Panc1 (cell line): ENCODE data around the gene NEMF. TPM values are rescaled to one million over a fixed set of nuclear protein-coding genes. Genes with fewer than 3 reads are reported as not detected.

ENCODE experiments used
- ATAC-seq: fragments of 200-7000 bp; cut with Tn5 transposase; 2 replicates; pipeline ENCODE4 v1.9.1; 2020; ENCODE audit warnings: mild to moderate bottlenecking, moderate library complexity
- BruUV-seq: library from RNA; stranded (reverse); fragments of 400-500 nt; replicated peaks from 2 replicates; lab custom pipeline; 2021; lab: Mats Ljungman, UMichigan
- CTCF ChIA-PET: fragments of 300-600 bp; sonication (Branson Sonifier 250); formaldehyde crosslinking; loops from one replicate; lab custom pipeline; 2022; ENCODE audit warnings: antibody characterized with exemption; lab: Charles Lee
- POLR2A ChIA-PET: fragments of 300-600 bp; sonication (Branson Sonifier 250); formaldehyde crosslinking; loops from one replicate; lab custom pipeline; 2022; ENCODE audit warnings: antibody characterized with exemption; lab: Charles Lee
- DNase-seq: peaks from one replicate; pipeline ENCODE4 v3.0.0-alpha.2; 2010; ENCODE audit warnings: low read depth, low spot score
- H3K27ac ChIP-seq: 2 replicates; pipeline ENCODE4 v1.5.1; 2011; ENCODE audit warnings: mild to moderate bottlenecking, low read length, inconsistent platforms
- H3K27me3 ChIP-seq: fragments of 200-500 bp; sonication (Bioruptor generic); 2 replicates; pipeline ENCODE4 v1.6.0; 2014; ENCODE audit warnings: low read length, inconsistent platforms; ENCODE audit not compliant: control insufficient read depth, insufficient read depth
- H3K36me3 ChIP-seq: fragments of 200-500 bp; sonication (Bioruptor generic); 2 replicates; pipeline ENCODE4 v1.5.1; 2014; ENCODE audit warnings: inconsistent platforms, mild to moderate bottlenecking, low read length, moderate library complexity; ENCODE audit not compliant: control insufficient read depth, insufficient read depth
- H3K4me1 ChIP-seq: 2 replicates; pipeline ENCODE4 v1.5.1; 2011; ENCODE audit warnings: inconsistent platforms, mild to moderate bottlenecking, low read length, moderate library complexity; ENCODE audit not compliant: control insufficient read depth, insufficient read depth
- H3K4me3 ChIP-seq, 2 experiments: 2 replicates each; pipeline ENCODE4 v1.5.1; 2011 to 2012; ENCODE audit warnings: low read depth in 2 of 2, low read length in 2 of 2, mild to moderate bottlenecking in 2 of 2, inconsistent platforms in 1 of 2, moderate library complexity in 1 of 2
- H3K9me3 ChIP-seq: fragments of 200-500 bp; sonication (Bioruptor generic); 2 replicates; pipeline ENCODE4 v1.5.1; 2014; ENCODE audit warnings: low read depth, mild to moderate bottlenecking, inconsistent platforms, low read length, moderate library complexity; ENCODE audit not compliant: control insufficient read depth, insufficient read depth
- CTCF ChIP-seq: fragments of 450-650 bp; IDR thresholded peaks from 2 replicates; pipeline ENCODE4 v1.5.1; 2017; ENCODE audit warnings: mild to moderate bottlenecking
- POLR2AphosphoS5 ChIP-seq: IDR thresholded peaks from 2 replicates; pipeline ENCODE4 v1.6.1; 2012; ENCODE audit warnings: mild to moderate bottlenecking, low read depth, low read length, moderate library complexity
- REST ChIP-seq, 2 experiments: IDR thresholded peaks; 2 replicates each; pipeline ENCODE4 v1.6.1; 2011 to 2012; ENCODE audit warnings: low read depth in 2 of 2, control low read depth in 1 of 2, low read length in 1 of 2, mild to moderate bottlenecking in 1 of 2, moderate library complexity in 1 of 2; ENCODE audit not compliant: insufficient read depth in 1 of 2
- SIN3A ChIP-seq: IDR thresholded peaks from 2 replicates; pipeline ENCODE4 v1.6.1; 2012; ENCODE audit warnings: low read depth, mild to moderate bottlenecking, low read length, moderate library complexity, borderline replicate concordance; ENCODE audit not compliant: insufficient read depth
- TCF7L2 ChIP-seq: IDR thresholded peaks from 2 replicates; pipeline ENCODE4 v1.6.1; 2011; ENCODE audit warnings: mild to moderate bottlenecking, low read depth, low read length, inconsistent platforms
- in situ Hi-C: cut with HindIII; loops from 2 replicates; pipeline ENCODE4 v1.10.0; 2016; ENCODE audit warnings: low sequenced_read_pairs, low pct_unique_long_range_greater_than_20kb
- intact Hi-C: fragments of 100-400 bp; cut with micrococcal nuclease; formaldehyde crosslinking; loops from one replicate; pipeline ENCODE4 v1.10.0; 2022; ENCODE audit not compliant: unreplicated experiment
- total RNA-seq: library from RNA; stranded (reverse); gene quantifications from one replicate; pipeline ENCODE4 v1.2.1, GENCODE V29; 2021; ENCODE audit not compliant: unreplicated experiment

Gene NEMF
- total RNA-seq, 1 experiment from 2014 or later: 38.3 TPM

- TF ChIP-seq POLR2AphosphoS5 (no peak), TCF7L2 (no peak), SIN3A (no peak), CTCF (no peak), REST (IDR thresholded peaks at IDR 0.05; ENCODE audit: insufficient read depth in 1 of 2, low read depth in 2 of 2, low read length in 1 of 2) (no peak)
- DNase-seq (no peak), ATAC-seq (no peak)
- H3K4me3 ChIP-seq: peak overlapping the region; percentile 82 to 93
- BruUV-seq: no TSS peak
- POLR2A ChIA-PET: no interaction called here
- no peaks in the 10 kb centered on the region for H3K27me3 ChIP-seq
- CTCF ChIA-PET: interaction anchor here (0.7 kb wide), 1 partner anchor 19 kb away, joined by 3 read pairs; no protein-coding TSS in a partner anchor
- peak overlapping the region; percentile 98 for H3K27ac ChIP-seq
- peaks cover 16% of the 10 kb centered on the region for H3K4me1 ChIP-seq
- intact Hi-C loops: no loop called here
- no peaks in the 10 kb centered on the region for H3K9me3 ChIP-seq
- in situ Hi-C loops: no loop called here
- peaks cover 3% of the 10 kb centered on the region; the same call in 1 of the 2 replicates for H3K36me3 ChIP-seq
Measured at GRCh38 chr14:49860988-49861698, 8.6 kb upstream of the NEMF start.

- Histone ChIP-seq H3K4me3 (no peak overlapping the region), H3K36me3 (peaks cover 3% of the 10 kb centered on the region; the same call in 1 of the 2 replicates), H3K4me1 (peaks cover 5% of the 10 kb centered on the region), H3K27ac (0 out of 2 replicates have a peak overlapping the region, but pooled peaks have one; percentile 34), H3K27me3 (no peaks in the 10 kb centered on the region), H3K9me3 (no peaks in the 10 kb centered on the region)
- intact Hi-C loops: no loop called here
- no TSS peak for BruUV-seq
- in situ Hi-C loops: no loop called here
- DNase-seq (no peak), ATAC-seq (no peak)
- POLR2A ChIA-PET: interaction anchor here (0.7 kb wide), 1 partner anchor 112 kb away, joined by 3 read pairs; no protein-coding TSS in a partner anchor
- TF ChIP-seq SIN3A (no peak), POLR2AphosphoS5 (no peak), REST (IDR thresholded peaks at IDR 0.05; ENCODE audit: insufficient read depth in 1 of 2, low read depth in 2 of 2, low read length in 1 of 2) (no peak), CTCF (no peak), TCF7L2 (no peak)
- CTCF ChIA-PET: interaction anchor here (0.6 to 0.7 kb wide), 2 partner anchors 8 to 165 kb away, joined by 3 read pairs; no protein-coding TSS in a partner anchor
Measured at GRCh38 chr14:49858383-49858782, 5.8 kb upstream of the NEMF start.
